C4-2B (cell line): ENCODE results near the gene NUCKS1.
A peak's percentile ranks its signal among the peaks of the same experiment; 100 is the strongest.

Experiments used
- H3K27ac ChIP-seq: fragments of 450-650 bp; 2 replicates; pipeline ENCODE4 v1.5.1; 2017
- CTCF ChIP-seq: fragments of 450-650 bp; conservative IDR thresholded peaks from 2 replicates; pipeline ENCODE4 v1.5.1; 2017; ENCODE audit warnings: mild to moderate bottlenecking
- ZFX ChIP-seq: fragments of 450-650 bp; IDR thresholded peaks from 2 replicates; pipeline ENCODE4 v1.6.1; 2017

The NUCKS1 gene

GRCh38 chr1:205714190-205714905 lies 35.6 kb downstream of the NUCKS1 start:
- peak overlapping the region; percentile 53; the same call in 1 of the 2 replicates for H3K27ac ChIP-seq
- no peak for TF ChIP-seq ZFX
- TF ChIP-seq CTCF = no peak

- peak overlapping the region; percentile 80 for H3K27ac ChIP-seq
- TF ChIP-seq CTCF (peak; percentile 96), ZFX (no peak)
Measured at GRCh38 chr1:205711105-205712048, 38.6 kb downstream of the NUCKS1 start.

- peak overlapping the region; percentile 89; the same call in 1 of the 2 replicates for H3K27ac ChIP-seq
- TF ChIP-seq CTCF = no peak
- TF ChIP-seq ZFX = no peak
Measured at GRCh38 chr1:205710201-205711062, 39.5 kb downstream of the NUCKS1 start.

- H3K27ac ChIP-seq = peak overlapping the region; percentile 89
- TF ChIP-seq ZFX = no peak
- TF ChIP-seq CTCF = no peak
Measured at GRCh38 chr1:205709640-205710039, 40.3 kb downstream of the NUCKS1 start.

- no peak for TF ChIP-seq ZFX
- TF ChIP-seq CTCF = no peak
- H3K27ac ChIP-seq = peak overlapping the region; percentile 89; the same call in 1 of the 2 replicates
Measured at GRCh38 chr1:205709059-205709398, 41.0 kb downstream of the NUCKS1 start.

- H3K27ac ChIP-seq = no peak overlapping the region
- TF ChIP-seq CTCF (no peak), ZFX (no peak)
Measured at GRCh38 chr1:205706601-205707502, 43.1 kb downstream of the NUCKS1 start.
